TTC549 (cell line): ENCODE data around the gene MYB.
"Not testable (repeated sequence)": the region's sequence is repeated elsewhere in the genome, so short reads cannot be mapped to it uniquely, and the experiment has no call there.

Experiments
- FAIRE-seq: peaks from 2 replicates; lab custom pipeline; 2012; peaks lifted over from hg19 to GRCh38; lab: Jason Lieb, UNC

MYB gene

GRCh38 chr6:135180542-135181332 lies at the start of gene MYB:
TSS of gene MYB (plus strand) at chr6:135181308. CDS start at chr6:135181514, 206 bp downstream.
- no peak for FAIRE-seq

- FAIRE-seq = no peak
Observed at GRCh38 chr6:135132776-135133175, 48.3 kb upstream of the MYB start.

GRCh38 chr6:135135835-135136234 lies 45.3 kb upstream of the MYB start:
- FAIRE-seq = no peak

- FAIRE-seq = no peak
Observed at GRCh38 chr6:135137826-135138225, 43.3 kb upstream of the MYB start.

GRCh38 chr6:135141182-135141581 lies 39.9 kb upstream of the MYB start:
- FAIRE-seq = no peak

GRCh38 chr6:135141728-135142127 lies 39.4 kb upstream of the MYB start:
- FAIRE-seq = no peak

- not testable (repeated sequence) for FAIRE-seq
Observed at GRCh38 chr6:135142232-135142631, 38.9 kb upstream of the MYB start.

GRCh38 chr6:135144673-135145062 lies 36.4 kb upstream of the MYB start:
- no peak for FAIRE-seq

- peak; percentile 58 for FAIRE-seq
Observed at GRCh38 chr6:135145063-135145800, 35.9 kb upstream of the MYB start.

- FAIRE-seq = no peak
Observed at GRCh38 chr6:135146162-135146934, 34.8 kb upstream of the MYB start.

- FAIRE-seq = no peak
Observed at GRCh38 chr6:135147637-135148592, 33.2 kb upstream of the MYB start.

- no peak for FAIRE-seq
Observed at GRCh38 chr6:135148889-135149288, 32.2 kb upstream of the MYB start.

GRCh38 chr6:135149376-135149775 lies 31.7 kb upstream of the MYB start:
- no peak for FAIRE-seq

GRCh38 chr6:135150481-135150880 lies 30.6 kb upstream of the MYB start:
- FAIRE-seq = not testable (repeated sequence)

- not testable (repeated sequence) for FAIRE-seq
Observed at GRCh38 chr6:135154125-135154524, 27.0 kb upstream of the MYB start.

- no peak for FAIRE-seq
Observed at GRCh38 chr6:135158397-135158796, 22.7 kb upstream of the MYB start.

GRCh38 chr6:135159531-135159930 lies 21.6 kb upstream of the MYB start:
- no peak for FAIRE-seq

- no peak for FAIRE-seq
Observed at GRCh38 chr6:135161411-135162395, 19.4 kb upstream of the MYB start.

GRCh38 chr6:135162678-135163439 lies 18.2 kb upstream of the MYB start:
- no peak for FAIRE-seq

GRCh38 chr6:135163440-135163738 lies 17.7 kb upstream of the MYB start:
- no peak for FAIRE-seq
